A549 (cell line): ENCODE results near the gene PMPCB. TPM values are rescaled to one million over a fixed set of nuclear protein-coding genes. Genes with fewer than 3 reads are reported as not detected.

Experiments used
- ATAC-seq, 2 experiments: fragments of 200-7000 bp in 1 of 2; fragments of >200 bp in 1 of 2; cut with Nextera tagmentation in 1 of 2; cut with Tn5 transposase in 1 of 2; 3 replicates each; pipeline versions ENCODE4 v1.8.0 to v1.9.1; 2018 to 2020; ENCODE audit warnings: mild to moderate bottlenecking in 1 of 2, moderate library complexity in 1 of 2
- CTCF ChIA-PET: fragments of 300-600 bp; sonication (Branson Sonifier 250); formaldehyde crosslinking; extraction: SDS; loops from one replicate; lab custom pipeline; 2021; ENCODE audit warnings: antibody characterized with exemption, inconsistent platforms; lab: Yijun Ruan, JAX
- POLR2A ChIA-PET: fragments of 350-600 bp; formaldehyde crosslinking; extraction: SDS; loops from one replicate; lab custom pipeline; 2021; ENCODE audit warnings: antibody characterized with exemption, inconsistent platforms; lab: Yijun Ruan, JAX
- DNase-seq, 2 experiments: peaks; one replicate each; pipeline versions ENCODE4 v3.0.0 to v3.0.0-alpha.2; 2011 to 2016; ENCODE audit warnings: low read depth in 1 of 2, low spot score in 1 of 2
- FAIRE-seq: peaks from 2 replicates; lab custom pipeline; 2011; peaks lifted over from hg19 to GRCh38; lab: Jason Lieb, UNC
- H3K27ac ChIP-seq, 2 experiments: fragments of >200 bp; sonication (Bioruptor Twin); formaldehyde crosslinking; 3 replicates each; pipeline ENCODE4 v1.5.1; 2016 to 2017
- H3K4me1 ChIP-seq: fragments of >200 bp; sonication (Bioruptor Twin); formaldehyde crosslinking; 3 replicates; pipeline ENCODE4 v1.6.1; 2016
- H3K4me2 ChIP-seq: fragments of >200 bp; sonication (Bioruptor Twin); formaldehyde crosslinking; 3 replicates; pipeline ENCODE4 v1.6.1; 2016
- H3K4me3 ChIP-seq: fragments of >200 bp; sonication (Bioruptor Twin); formaldehyde crosslinking; 3 replicates; pipeline ENCODE4 v1.5.1; 2016
- H3K9me3 ChIP-seq: fragments of >200 bp; sonication (Bioruptor Twin); formaldehyde crosslinking; 3 replicates; pipeline ENCODE4 v1.6.1; 2016
- ATOH8 ChIP-seq: fragments of 250-450 bp; sonication (Bioruptor Pico); IDR thresholded peaks from 2 replicates; pipeline ENCODE4 v1.5.0; 2020; ENCODE audit warnings: low read depth, mild to moderate bottlenecking, moderate library complexity
- CHD2 ChIP-seq: fragments of 150-350 bp; IDR thresholded peaks from 2 replicates; pipeline ENCODE4 v1.6.1; 2014; ENCODE audit warnings: low read length; ENCODE audit not compliant: partially characterized antibody
- E2F6 ChIP-seq: IDR thresholded peaks from 2 replicates; pipeline ENCODE4 v1.6.1; 2012; ENCODE audit warnings: low read depth, borderline replicate concordance
- EHMT2 ChIP-seq: fragments of 200-600 bp; sonication (generic); IDR thresholded peaks from 2 replicates; pipeline ENCODE4 v1.6.1; 2016; ENCODE audit warnings: antibody characterized with exemption, low read depth, mild to moderate bottlenecking, moderate library complexity
- ELK1 ChIP-seq: fragments of 150-350 bp; IDR thresholded peaks from 2 replicates; pipeline ENCODE4 v1.6.1; 2014; ENCODE audit warnings: low read depth, mild to moderate bottlenecking, low read length
- FOXS1 ChIP-seq: fragments of 250-450 bp; sonication (Bioruptor Pico); IDR thresholded peaks from 2 replicates; pipeline ENCODE4 v1.5.0; 2020; ENCODE audit warnings: mild to moderate bottlenecking, moderate library complexity
- HMGXB4 ChIP-seq: fragments of 250-450 bp; sonication (Bioruptor Pico); IDR thresholded peaks from 2 replicates; pipeline ENCODE4 v1.5.0; 2021; ENCODE audit warnings: mild to moderate bottlenecking, moderate library complexity, borderline replicate concordance
- MAFK ChIP-seq: fragments of 450-650 bp; IDR thresholded peaks from 2 replicates; pipeline ENCODE4 v1.6.1; 2014; ENCODE audit not compliant: partially characterized antibody
- MAX ChIP-seq: IDR thresholded peaks from 2 replicates; pipeline ENCODE4 v1.6.1; 2012
- NPAS2 ChIP-seq: fragments of 250-450 bp; sonication (Bioruptor Pico); IDR thresholded peaks from 2 replicates; pipeline ENCODE4 v1.8.0; 2022; ENCODE audit warnings: mild to moderate bottlenecking, moderate library complexity, borderline replicate concordance
- PHF8 ChIP-seq: fragments of 200-600 bp; sonication (generic); IDR thresholded peaks from 2 replicates; pipeline ENCODE4 v1.6.1; 2016; ENCODE audit warnings: low read depth, mild to moderate bottlenecking, antibody characterized with exemption, moderate library complexity, borderline replicate concordance
- POLR2AphosphoS2 ChIP-seq: conservative IDR thresholded peaks from 2 replicates; pipeline ENCODE4 v1.6.1; 2012; ENCODE audit warnings: low read length, improper control_type of control experiment, inconsistent platforms
- RAD21 ChIP-seq, 2 experiments: fragments of >200 bp in 1 of 2; sonication (Bioruptor Twin) in 1 of 2; formaldehyde crosslinking in 1 of 2; IDR thresholded peaks in 1 of 2; conservative IDR thresholded peaks in 1 of 2; 2 replicates in 1 of 2; 3 replicates in 1 of 2; pipeline ENCODE4 v1.6.1; 2012 to 2018; ENCODE audit warnings: inconsistent platforms in 1 of 2
- REST ChIP-seq: fragments of 200-600 bp; sonication (generic); IDR thresholded peaks from 2 replicates; pipeline ENCODE4 v1.6.1; 2016; ENCODE audit warnings: antibody characterized with exemption, mild to moderate bottlenecking, moderate library complexity
- RNF2 ChIP-seq: fragments of 200-600 bp; sonication (generic); IDR thresholded peaks from 2 replicates; pipeline ENCODE4 v1.6.1; 2016; ENCODE audit warnings: low read depth, mild to moderate bottlenecking, antibody characterized with exemption, moderate library complexity, borderline replicate concordance
- SREBF2 ChIP-seq: fragments of 450-650 bp; IDR thresholded peaks from 2 replicates; pipeline ENCODE4 v1.6.1; 2014; ENCODE audit warnings: mild to moderate bottlenecking, moderate library complexity
- TP53 ChIP-seq: fragments of 250-450 bp; sonication (Bioruptor Pico); IDR thresholded peaks from 2 replicates; pipeline ENCODE4 v1.5.0; 2021; ENCODE audit warnings: mild to moderate bottlenecking, moderate library complexity
- ZFP36 ChIP-seq: fragments of 450-650 bp; IDR thresholded peaks from 2 replicates; pipeline ENCODE4 v1.6.1; 2014; ENCODE audit warnings: borderline replicate concordance; ENCODE audit not compliant: partially characterized antibody
- WGBS: methylation state at CpG from one replicate; pipeline ENCODE4 v1.1.6; 2017; ENCODE audit errors: missing lambda C conversion rate; 5-methylcytosine and 5-hydroxymethylcytosine counted together
- polyA plus RNA-seq, 4 experiments: library from polyadenylated mRNA; depleted of rRNA in 3 of 4; stranded (reverse); fragments of >200 nt; fragmentation: RNase III in 1 of 4; extraction: RNeasy Plus Mini Kit Qiagen cat#74134 plus additional on column Dnase treatment in 1 of 4; gene quantifications; 2 replicates in 3 of 4; 3 replicates in 1 of 4; pipeline ENCODE4 v1.2.3, GENCODE V29; 2011 to 2017

Gene PMPCB
- polyA plus RNA-seq, 2 of the 4 experiments (the other 2 are of a cell fraction) = 75.8 to 99.3 TPM

- no peak overlapping the region for H3K4me3 ChIP-seq
- no peak overlapping the region for H3K27ac ChIP-seq
- no peaks in the 10 kb centered on the region for H3K9me3 ChIP-seq
- DNase-seq = no peak
- TF ChIP-seq MAFK (peak; percentile 33), ELK1 (no peak), NPAS2 (CRISPR knock-in tag) (no peak), PHF8 (no peak)
- H3K4me2 ChIP-seq = no peak overlapping the region
- FAIRE-seq = no peak
- no peak for ATAC-seq
- ChIA-PET CTCF (no interaction called here), POLR2A (no interaction called here)
- peaks cover 12% of the 10 kb centered on the region; the same call in 2 of the 3 replicates for H3K4me1 ChIP-seq
- WGBS = 93% methylated on average over 2 of the region's 2 CpGs
These were observed 44.2 kb downstream of the PMPCB start for GRCh38 chr7:103341466-103341865.

- no peak for FAIRE-seq
These were observed 46.1 kb downstream of the PMPCB start for GRCh38 chr7:103343332-103343731.

GRCh38 chr7:103343758-103344452 is 46.7 kb downstream of the PMPCB start:
- H3K4me1 ChIP-seq = peaks cover 22% of the 10 kb centered on the region
- peak; percentile 23 to 31 for DNase-seq
- peak overlapping the region; percentile 87 for H3K4me3 ChIP-seq
- CTCF ChIA-PET = no interaction called here
- WGBS = 4% methylated on average over 26 of the region's 26 CpGs
- H3K4me2 ChIP-seq = peak overlapping the region; percentile 81
- ATAC-seq = peak; percentile 46 to 58
- H3K27ac ChIP-seq = peak overlapping the region; percentile 96 to 99
- no peaks in the 10 kb centered on the region for H3K9me3 ChIP-seq
- no peak for FAIRE-seq
- POLR2A ChIA-PET = no interaction called here
- TF ChIP-seq MAX (no peak), RNF2 (no peak), REST (no peak), FOXS1 (CRISPR knock-in tag) (no peak), HMGXB4 (CRISPR knock-in tag) (no peak), NPAS2 (CRISPR knock-in tag) (no peak), TP53 (no peak), SREBF2 (no peak)

More at GRCh38 chr7:103343332-103343731, 46.1 kb downstream of the PMPCB start:
- CTCF ChIA-PET = no interaction called here
- Histone ChIP-seq H3K4me2 (peak overlapping the region; percentile 81), H3K4me1 (peaks cover 16% of the 10 kb centered on the region), H3K27ac (peak overlapping the region; percentile 96 to 99; a peak in 5 of 6 replicates), H3K4me3 (peak overlapping the region; percentile 87), H3K9me3 (no peaks in the 10 kb centered on the region)
- DNase-seq (no peak), ATAC-seq (no peak)
- POLR2A ChIA-PET = no interaction called here
- TF ChIP-seq HMGXB4 (CRISPR knock-in tag) (no peak), EHMT2 (no peak), RAD21 (conservative IDR thresholded peaks at IDR 0.05 in 1 of 2, IDR thresholded peaks at IDR 0.05 in 1 of 2) (no peak), ATOH8 (CRISPR knock-in tag) (no peak), E2F6 (no peak), ZFP36 (no peak), POLR2AphosphoS2 (no peak), CHD2 (no peak)
